Measurements from ENCODE around the gene KLF13. TPM values are rescaled to one million over a fixed set of nuclear protein-coding genes. Genes with fewer than 3 reads are reported as not detected.

KLF13 gene
- total and polyA plus RNA-seq, 2 experiments from 2014 or later: 23.5 to 28.6 TPM

DNA sequence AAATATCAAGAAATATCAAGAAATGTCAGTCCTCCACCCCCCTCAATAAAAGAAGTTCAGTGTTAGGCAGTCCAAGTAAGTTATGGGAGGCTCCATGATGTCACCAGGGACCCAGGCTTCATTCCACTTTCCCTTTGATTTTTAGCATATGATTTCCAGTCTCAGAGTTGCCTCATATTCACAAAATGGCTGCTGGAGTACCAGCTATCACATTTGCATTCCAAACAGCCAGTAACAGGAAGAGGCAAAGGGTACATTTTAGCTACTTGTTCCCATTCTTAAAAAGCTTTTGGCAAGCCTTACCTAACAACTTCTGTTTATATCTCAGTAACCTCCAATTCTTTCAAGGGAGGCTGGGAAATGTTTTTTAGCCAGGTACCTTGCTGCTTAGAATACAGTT, 13.4 kb upstream of the KLF13 start:
- H4K20me1 ChIP-seq (replicated peaks; ENCODE audit: insufficient read depth): no peaks in the 10 kb centered on the region
- Mint-ChIP-seq H3K36me3 (ENCODE audit: low read depth) (no peaks in the 10 kb centered on the region), H3K27ac (no peak overlapping the region), H3K4me3 (no peak overlapping the region), H3K4me1 (peaks cover 23% of the 10 kb centered on the region), H3K9me3 (peaks cover 5% of the 10 kb centered on the region; the same call in 1 of the 3 replicates), H3K27me3 (ENCODE audit: insufficient read depth, low read depth, poor library complexity) (peaks cover 2% of the 10 kb centered on the region)
- ATAC-seq: no peak
- no peak for DNase-seq (ENCODE audit: low spot score)
- no peaks in the 10 kb centered on the region for H3F3A ChIP-seq (replicated peaks; ENCODE audit: low read depth)
- no peaks in the 10 kb centered on the region for H3K27me3 ChIP-seq (ENCODE audit: insufficient read depth)
- H3K36me3 ChIP-seq (ENCODE audit: insufficient read depth): no peaks in the 10 kb centered on the region
- TF ChIP-seq, protein P1, sequence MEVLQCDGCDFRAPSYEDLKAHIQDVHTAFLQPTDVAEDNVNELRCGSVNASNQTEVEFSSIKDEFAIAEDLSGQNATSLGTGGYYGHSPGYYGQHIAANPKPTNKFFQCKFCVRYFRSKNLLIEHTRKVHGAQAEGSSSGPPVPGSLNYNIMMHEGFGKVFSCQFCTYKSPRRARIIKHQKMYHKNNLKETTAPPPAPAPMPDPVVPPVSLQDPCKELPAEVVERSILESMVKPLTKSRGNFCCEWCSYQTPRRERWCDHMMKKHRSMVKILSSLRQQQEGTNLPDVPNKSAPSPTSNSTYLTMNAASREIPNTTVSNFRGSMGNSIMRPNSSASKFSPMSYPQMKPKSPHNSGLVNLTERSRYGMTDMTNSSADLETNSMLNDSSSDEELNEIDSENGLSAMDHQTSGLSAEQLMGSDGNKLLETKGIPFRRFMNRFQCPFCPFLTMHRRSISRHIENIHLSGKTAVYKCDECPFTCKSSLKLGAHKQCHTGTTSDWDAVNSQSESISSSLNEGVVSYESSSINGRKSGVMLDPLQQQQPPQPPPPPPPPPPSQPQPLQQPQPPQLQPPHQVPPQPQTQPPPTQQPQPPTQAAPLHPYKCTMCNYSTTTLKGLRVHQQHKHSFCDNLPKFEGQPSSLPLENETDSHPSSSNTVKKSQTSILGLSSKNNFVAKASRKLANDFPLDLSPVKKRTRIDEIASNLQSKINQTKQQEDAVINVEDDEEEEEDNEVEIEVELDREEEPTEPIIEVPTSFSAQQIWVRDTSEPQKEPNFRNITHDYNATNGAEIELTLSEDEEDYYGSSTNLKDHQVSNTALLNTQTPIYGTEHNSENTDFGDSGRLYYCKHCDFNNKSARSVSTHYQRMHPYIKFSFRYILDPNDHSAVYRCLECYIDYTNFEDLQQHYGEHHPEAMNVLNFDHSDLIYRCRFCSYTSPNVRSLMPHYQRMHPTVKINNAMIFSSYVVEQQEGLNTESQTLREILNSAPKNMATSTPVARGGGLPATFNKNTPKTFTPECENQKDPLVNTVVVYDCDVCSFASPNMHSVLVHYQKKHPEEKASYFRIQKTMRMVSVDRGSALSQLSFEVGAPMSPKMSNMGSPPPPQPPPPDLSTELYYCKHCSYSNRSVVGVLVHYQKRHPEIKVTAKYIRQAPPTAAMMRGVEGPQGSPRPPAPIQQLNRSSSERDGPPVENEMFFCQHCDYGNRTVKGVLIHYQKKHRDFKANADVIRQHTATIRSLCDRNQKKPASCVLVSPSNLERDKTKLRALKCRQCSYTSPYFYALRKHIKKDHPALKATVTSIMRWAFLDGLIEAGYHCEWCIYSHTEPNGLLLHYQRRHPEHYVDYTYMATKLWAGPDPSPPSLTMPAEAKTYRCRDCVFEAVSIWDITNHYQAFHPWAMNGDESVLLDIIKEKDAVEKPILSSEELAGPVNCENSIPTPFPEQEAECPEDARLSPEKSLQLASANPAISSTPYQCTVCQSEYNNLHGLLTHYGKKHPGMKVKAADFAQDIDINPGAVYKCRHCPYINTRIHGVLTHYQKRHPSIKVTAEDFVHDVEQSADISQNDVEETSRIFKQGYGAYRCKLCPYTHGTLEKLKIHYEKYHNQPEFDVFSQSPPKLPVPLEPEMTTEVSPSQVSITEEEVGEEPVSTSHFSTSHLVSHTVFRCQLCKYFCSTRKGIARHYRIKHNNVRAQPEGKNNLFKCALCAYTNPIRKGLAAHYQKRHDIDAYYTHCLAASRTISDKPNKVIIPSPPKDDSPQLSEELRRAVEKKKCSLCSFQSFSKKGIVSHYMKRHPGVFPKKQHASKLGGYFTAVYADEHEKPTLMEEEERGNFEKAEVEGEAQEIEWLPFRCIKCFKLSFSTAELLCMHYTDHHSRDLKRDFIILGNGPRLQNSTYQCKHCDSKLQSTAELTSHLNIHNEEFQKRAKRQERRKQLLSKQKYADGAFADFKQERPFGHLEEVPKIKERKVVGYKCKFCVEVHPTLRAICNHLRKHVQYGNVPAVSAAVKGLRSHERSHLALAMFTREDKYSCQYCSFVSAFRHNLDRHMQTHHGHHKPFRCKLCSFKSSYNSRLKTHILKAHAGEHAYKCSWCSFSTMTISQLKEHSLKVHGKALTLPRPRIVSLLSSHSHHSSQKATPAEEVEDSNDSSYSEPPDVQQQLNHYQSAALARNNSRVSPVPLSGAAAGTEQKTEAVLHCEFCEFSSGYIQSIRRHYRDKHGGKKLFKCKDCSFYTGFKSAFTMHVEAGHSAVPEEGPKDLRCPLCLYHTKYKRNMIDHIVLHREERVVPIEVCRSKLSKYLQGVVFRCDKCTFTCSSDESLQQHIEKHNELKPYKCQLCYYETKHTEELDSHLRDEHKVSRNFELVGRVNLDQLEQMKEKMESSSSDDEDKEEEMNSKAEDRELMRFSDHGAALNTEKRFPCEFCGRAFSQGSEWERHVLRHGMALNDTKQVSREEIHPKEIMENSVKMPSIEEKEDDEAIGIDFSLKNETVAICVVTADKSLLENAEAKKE (CRISPR knock-in tag; IDR thresholded peaks at IDR 0.05): no peak
- TF ChIP-seq NANOG (IDR thresholded peaks at IDR 0.05; ENCODE audit: borderline replicate concordance): no peak
- TF ChIP-seq ZNF331 (CRISPR knock-in tag; IDR thresholded peaks at IDR 0.05; ENCODE audit: low read depth): no peak
- TF ChIP-seq JUNB (IDR thresholded peaks at IDR 0.05; ENCODE audit: unreplicated experiment): no peak
- TF ChIP-seq, protein P2, sequence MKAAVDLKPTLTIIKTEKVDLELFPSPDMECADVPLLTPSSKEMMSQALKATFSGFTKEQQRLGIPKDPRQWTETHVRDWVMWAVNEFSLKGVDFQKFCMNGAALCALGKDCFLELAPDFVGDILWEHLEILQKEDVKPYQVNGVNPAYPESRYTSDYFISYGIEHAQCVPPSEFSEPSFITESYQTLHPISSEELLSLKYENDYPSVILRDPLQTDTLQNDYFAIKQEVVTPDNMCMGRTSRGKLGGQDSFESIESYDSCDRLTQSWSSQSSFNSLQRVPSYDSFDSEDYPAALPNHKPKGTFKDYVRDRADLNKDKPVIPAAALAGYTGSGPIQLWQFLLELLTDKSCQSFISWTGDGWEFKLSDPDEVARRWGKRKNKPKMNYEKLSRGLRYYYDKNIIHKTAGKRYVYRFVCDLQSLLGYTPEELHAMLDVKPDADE (IDR thresholded peaks at IDR 0.05): no peak
- no peak for TF ChIP-seq POLR2AphosphoS5 (IDR thresholded peaks at IDR 0.05; ENCODE audit: low read depth)
- no peak for TF ChIP-seq EZH2phosphoT487 (IDR thresholded peaks at IDR 0.05; ENCODE audit: unreplicated experiment)
- peaks cover 15% of the 10 kb centered on the region for H3K4me1 ChIP-seq (ENCODE audit: insufficient read depth)
- no peak overlapping the region for H3K27ac ChIP-seq (ENCODE audit: low read depth)
- H3K79me2 ChIP-seq (replicated peaks; ENCODE audit: insufficient read depth): no peaks in the 10 kb centered on the region
- H3K4me2 ChIP-seq: no peak overlapping the region
- no peaks in the 10 kb centered on the region; the same call in 1 of the 2 replicates for H3K9me2 ChIP-seq (ENCODE audit: insufficient read depth)
- no peak overlapping the region for H2AFZ ChIP-seq
- no peak overlapping the region for H3K4me3 ChIP-seq
